Esophagus (tissue), 2 donors: ENCODE results near the gene TMEM165. TPM values are rescaled to one million over a fixed set of nuclear protein-coding genes. Genes with fewer than 3 reads are reported as not detected.

Experiments
- H3K27ac ChIP-seq, 2 donors: one replicate each; pipeline ENCODE4 v1.5.1; 2013; ENCODE audit warnings: low read depth in 2 of 2, mild to moderate bottlenecking in 2 of 2, inconsistent platforms in 1 of 2, low read length in 1 of 2, moderate library complexity in 1 of 2
- H3K27me3 ChIP-seq, 2 donors: one replicate each; pipeline ENCODE4 v1.6.1; 2013; ENCODE audit warnings: low read length in 2 of 2, control low read depth in 1 of 2, mild to moderate bottlenecking in 1 of 2; ENCODE audit not compliant: insufficient read depth in 2 of 2, control insufficient read depth in 1 of 2
- H3K36me3 ChIP-seq, 2 donors: one replicate each; pipeline ENCODE4 v1.6.1; 2013; ENCODE audit warnings: low read length in 1 of 2; ENCODE audit not compliant: control insufficient read depth in 2 of 2, insufficient read depth in 2 of 2
- H3K4me1 ChIP-seq, 2 donors: one replicate each; pipeline ENCODE4 v1.6.1; 2013; ENCODE audit warnings: low read length in 1 of 2; ENCODE audit not compliant: control insufficient read depth in 2 of 2, insufficient read depth in 2 of 2
- H3K4me3 ChIP-seq, 2 donors: one replicate each; pipeline ENCODE4 v1.5.1; 2013; ENCODE audit warnings: low read length in 2 of 2, mild to moderate bottlenecking in 2 of 2, low read depth in 1 of 2, moderate library complexity in 1 of 2
- H3K9me3 ChIP-seq, 2 donors: one replicate each; pipeline ENCODE4 v1.6.1; 2013; ENCODE audit warnings: mild to moderate bottlenecking in 2 of 2, low read depth in 1 of 2, low read length in 1 of 2, moderate library complexity in 1 of 2; ENCODE audit not compliant: control insufficient read depth in 2 of 2, insufficient read depth in 1 of 2
- WGBS, 2 donors: extraction: QIAGEN DNeasy Blood & Tissue Kit; methylation state at CpG; one replicate each; pipeline ENCODE4 v1.1.7; 2013; 5-methylcytosine and 5-hydroxymethylcytosine counted together
- polyA plus RNA-seq, 2 donors: library from polyadenylated mRNA; stranded (reverse); fragments of 200-250 nt; gene quantifications; one replicate each; pipeline ENCODE4 v1.2.3, GENCODE V29; 2013
- donor health status: healthy with polysubstance abuse.
- donor health status: Bipolar disorder and iron deficiency.

The TMEM165 gene
- polyA plus RNA-seq, 2 donors = 66.3 to 84.6 TPM

GRCh38 chr4:55442541-55442940 is 46.8 kb downstream of the TMEM165 start:
- Histone ChIP-seq H3K27ac (no peak overlapping the region), H3K27me3 (no peaks in the 10 kb centered on the region), H3K4me1 (no peaks in the 10 kb centered on the region), H3K36me3 (peaks cover 3 to 4% of the 10 kb centered on the region in 2 donors), H3K9me3 (no peaks in the 10 kb centered on the region), H3K4me3 (no peak overlapping the region)
- WGBS, 2 donors = 64 to 68% methylated on average over 1 of the region's 1 CpG

- Histone ChIP-seq H3K4me1 (no peaks in the 10 kb centered on the region), H3K36me3 (peaks cover 0 to 2% of the 10 kb centered on the region in 2 donors), H3K27ac (no peak overlapping the region), H3K27me3 (no peaks in the 10 kb centered on the region), H3K4me3 (no peak overlapping the region), H3K9me3 (no peaks in the 10 kb centered on the region)
- 32% methylated on average over 2 of the region's 2 CpGs for WGBS, 2 donors
Measured at GRCh38 chr4:55444827-55445226, 49.1 kb downstream of the TMEM165 start.

GRCh38 chr4:55445921-55446577 is 50.3 kb downstream of the TMEM165 start:
- H3K27me3 ChIP-seq = no peaks in the 10 kb centered on the region
- WGBS, 2 donors = 93 to 94% methylated on average over 2 of the region's 2 CpGs
- no peak overlapping the region for H3K27ac ChIP-seq
- H3K4me1 ChIP-seq = no peaks in the 10 kb centered on the region
- H3K36me3 ChIP-seq = peaks cover 2% of the 10 kb centered on the region in 2 donors
- H3K9me3 ChIP-seq = no peaks in the 10 kb centered on the region
- H3K4me3 ChIP-seq = no peak overlapping the region

GRCh38 chr4:55446578-55446922 is 50.8 kb downstream of the TMEM165 start:
- Histone ChIP-seq H3K9me3 (no peaks in the 10 kb centered on the region), H3K4me3 (no peak overlapping the region), H3K36me3 (peaks cover 2% of the 10 kb centered on the region in 2 donors), H3K27ac (no peak overlapping the region), H3K27me3 (no peaks in the 10 kb centered on the region), H3K4me1 (no peaks in the 10 kb centered on the region)
- 92 to 93% methylated on average over 1 of the region's 1 CpG for WGBS, 2 donors

GRCh38 chr4:55447108-55447708 is 51.5 kb downstream of the TMEM165 start:
- WGBS, 2 donors = 92 to 94% methylated on average over 9 of the region's 9 CpGs
- Histone ChIP-seq H3K4me1 (no peaks in the 10 kb centered on the region), H3K4me3 (no peak overlapping the region), H3K9me3 (no peaks in the 10 kb centered on the region), H3K27ac (no peak overlapping the region), H3K27me3 (no peaks in the 10 kb centered on the region), H3K36me3 (peaks cover 4 to 5% of the 10 kb centered on the region in 2 donors)

- no peak overlapping the region for H3K27ac ChIP-seq
- no peak overlapping the region for H3K4me3 ChIP-seq
- H3K36me3 ChIP-seq = peaks cover 4% of the 10 kb centered on the region in 2 donors
- no peaks in the 10 kb centered on the region for H3K27me3 ChIP-seq
- no peaks in the 10 kb centered on the region for H3K9me3 ChIP-seq
- WGBS, 2 donors = 78 to 91% methylated on average over 1 of the region's 1 CpG
- no peaks in the 10 kb centered on the region for H3K4me1 ChIP-seq
Measured at GRCh38 chr4:55447831-55448230, 52.1 kb downstream of the TMEM165 start.

GRCh38 chr4:55450566-55450965 is 54.8 kb downstream of the TMEM165 start:
- 92 to 96% methylated on average over 8 of the region's 8 CpGs for WGBS, 2 donors
- H3K4me3 ChIP-seq = no peak overlapping the region
- H3K4me1 ChIP-seq = no peaks in the 10 kb centered on the region
- no peak overlapping the region for H3K27ac ChIP-seq
- no peaks in the 10 kb centered on the region for H3K27me3 ChIP-seq
- no peaks in the 10 kb centered on the region for H3K9me3 ChIP-seq
- peaks cover 4% of the 10 kb centered on the region in 2 donors for H3K36me3 ChIP-seq

GRCh38 chr4:55458164-55458563 is 62.4 kb downstream of the TMEM165 start:
- 38 to 71% methylated on average over 5 of the region's 5 CpGs for WGBS, 2 donors
- no peaks in the 10 kb centered on the region for H3K27me3 ChIP-seq

GRCh38 chr4:55458611-55459010 is 62.9 kb downstream of the TMEM165 start:
- H3K27ac ChIP-seq = no peak overlapping the region
- WGBS, 2 donors = 71 to 79% methylated on average over 2 of the region's 2 CpGs
- no peak overlapping the region for H3K4me3 ChIP-seq
- H3K9me3 ChIP-seq = no peaks in the 10 kb centered on the region
- H3K4me1 ChIP-seq = no peaks in the 10 kb centered on the region
- H3K36me3 ChIP-seq = peaks cover 0 to 6% of the 10 kb centered on the region in 2 donors
- H3K27me3 ChIP-seq = no peaks in the 10 kb centered on the region

More at GRCh38 chr4:55458164-55458563, 62.4 kb downstream of the TMEM165 start:
- Histone ChIP-seq H3K27ac (no peak overlapping the region), H3K9me3 (no peaks in the 10 kb centered on the region), H3K36me3 (peaks cover 0 to 6% of the 10 kb centered on the region in 2 donors), H3K4me1 (no peaks in the 10 kb centered on the region), H3K4me3 (no peak overlapping the region)

GRCh38 chr4:55466001-55466400 is 70.2 kb downstream of the TMEM165 start:
- Histone ChIP-seq H3K9me3 (no peaks in the 10 kb centered on the region), H3K4me1 (no peaks in the 10 kb centered on the region), H3K36me3 (peaks cover 3 to 6% of the 10 kb centered on the region in 2 donors), H3K27me3 (no peaks in the 10 kb centered on the region), H3K27ac (no peak overlapping the region), H3K4me3 (no peak overlapping the region)
- WGBS, 2 donors = 90 to 95% methylated on average over 3 of the region's 3 CpGs
